KMS-11 (cell line): ENCODE data around the gene ASIC3.

Experiments
- H2AFZ ChIP-seq: fragments of 200-600 bp; sonication (generic); 2 replicates; pipeline ENCODE4 v1.6.1; 2016; ENCODE audit warnings: antibody characterized with exemption, mixed run types, low read depth
- H3K27ac ChIP-seq: fragments of 200-600 bp; sonication (generic); 2 replicates; pipeline ENCODE4 v1.6.1; 2016; ENCODE audit warnings: mild to moderate bottlenecking, mixed run types
- H3K27me3 ChIP-seq: fragments of 200-600 bp; sonication (generic); 2 replicates; pipeline ENCODE4 v1.6.1; 2017; ENCODE audit warnings: mild to moderate bottlenecking, low read depth, mixed run types, moderate library complexity; ENCODE audit not compliant: insufficient read depth
- H3K36me3 ChIP-seq: fragments of 200-600 bp; sonication (generic); 2 replicates; pipeline ENCODE4 v1.6.1; 2017; ENCODE audit warnings: mild to moderate bottlenecking, mixed run types; ENCODE audit not compliant: insufficient read depth
- H3K4me1 ChIP-seq: fragments of 200-600 bp; sonication (generic); 2 replicates; pipeline ENCODE4 v1.6.1; 2016; ENCODE audit warnings: mild to moderate bottlenecking, low read depth, mixed run types; ENCODE audit not compliant: poor library complexity, severe bottlenecking
- H3K4me2 ChIP-seq: fragments of 200-600 bp; sonication (generic); 2 replicates; pipeline ENCODE4 v1.7.0; 2016; ENCODE audit warnings: mild to moderate bottlenecking, mixed run types
- H3K4me3 ChIP-seq: fragments of 200-600 bp; sonication (generic); IDR thresholded peaks from 2 replicates; pipeline ENCODE4 v1.6.1; 2017; ENCODE audit warnings: low read depth, low read length, mixed read lengths; ENCODE audit not compliant: insufficient read depth
- H3K79me2 ChIP-seq: fragments of 200-600 bp; sonication (generic); 2 replicates; pipeline ENCODE4 v1.6.1; 2016; ENCODE audit warnings: low read depth, mixed run types; ENCODE audit not compliant: insufficient read depth
- H3K9ac ChIP-seq: fragments of 200-600 bp; sonication (generic); 2 replicates; pipeline ENCODE4 v1.6.1; 2016; ENCODE audit warnings: mild to moderate bottlenecking, mixed run types
- H4K20me1 ChIP-seq: fragments of 200-600 bp; sonication (generic); 2 replicates; pipeline ENCODE4 v1.6.1; 2016; ENCODE audit warnings: mild to moderate bottlenecking, mixed run types; ENCODE audit not compliant: insufficient read depth
- TF ChIP-seq, protein P1 (sequence below): fragments of 200-600 bp; sonication (generic); conservative IDR thresholded peaks from 2 replicates; pipeline ENCODE4 v1.6.1; 2017; ENCODE audit warnings: low read depth, mild to moderate bottlenecking, antibody characterized with exemption, low read length, moderate library complexity, mixed read lengths

Gene ASIC3

DNA sequence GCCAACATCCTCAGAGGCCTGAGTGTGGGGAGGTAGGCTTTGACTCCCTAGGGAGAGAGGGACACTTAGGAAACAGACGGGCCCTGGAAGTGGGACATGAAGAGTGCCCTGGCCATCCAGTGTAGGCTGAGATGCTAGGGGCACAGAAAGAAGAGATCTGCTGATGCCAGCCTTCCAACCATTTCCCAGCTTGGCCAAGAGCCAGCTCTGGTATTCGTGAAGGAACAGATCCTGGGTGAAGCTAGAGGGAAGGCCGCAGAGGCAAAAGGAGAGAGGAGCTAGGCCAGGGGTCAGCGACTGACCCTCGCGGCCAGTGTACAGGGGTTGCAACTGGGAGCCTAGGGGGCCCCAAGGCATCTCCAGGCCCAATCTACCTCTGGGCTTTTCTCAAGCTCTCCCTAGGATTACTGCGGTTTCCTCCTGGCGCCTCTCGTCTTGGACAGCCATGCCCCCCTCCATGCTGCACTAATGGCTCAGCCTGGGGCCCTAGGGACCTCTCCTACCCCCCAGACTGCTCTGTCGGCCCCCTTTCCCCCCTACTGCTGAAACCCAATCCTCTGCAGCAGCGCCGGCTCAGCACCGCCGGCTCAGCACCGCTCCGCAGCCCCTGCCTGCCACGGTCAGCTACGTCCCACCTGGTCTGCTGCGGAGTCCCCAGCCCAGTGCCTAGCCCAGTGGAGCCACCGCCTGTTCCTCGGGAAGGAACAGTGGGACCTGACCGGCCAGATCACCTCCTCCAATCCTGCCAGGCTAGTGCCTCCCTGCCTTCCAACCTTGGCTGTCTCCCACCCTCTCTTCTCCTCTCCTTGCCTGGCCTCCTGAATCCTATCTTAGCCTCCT, at the start of gene ASIC3:
ASIC3 (plus strand) TSS at position 556 of the 840 bp plus-strand sequence. CDS start 355 bp downstream, outside the sequence.
- no peak within 1 kb of the TSS for H3K4me2 ChIP-seq
- no peak within 1 kb of the TSS for H3K27ac ChIP-seq
- H3K4me3 ChIP-seq = no peak within 1 kb of the TSS

DNA sequence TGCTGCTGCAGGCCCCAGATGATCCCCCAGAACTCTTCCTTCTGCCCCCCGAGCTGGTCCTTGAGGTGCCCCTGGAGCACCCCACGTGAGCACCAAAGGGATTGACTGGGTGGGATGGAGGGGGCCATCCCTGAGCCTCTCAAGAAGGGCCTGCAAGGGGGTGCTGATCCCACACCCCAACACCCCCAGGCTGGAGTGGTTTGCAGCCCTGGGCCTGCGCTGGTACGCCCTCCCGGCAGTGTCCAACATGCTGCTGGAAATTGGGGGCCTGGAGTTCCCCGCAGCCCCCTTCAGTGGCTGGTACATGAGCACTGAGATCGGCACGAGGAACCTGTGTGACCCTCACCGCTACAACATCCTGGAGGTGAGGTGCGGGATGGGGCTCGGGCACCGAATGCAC, 49.3 kb upstream of the ASIC3 start:
- TF ChIP-seq, protein P1, sequence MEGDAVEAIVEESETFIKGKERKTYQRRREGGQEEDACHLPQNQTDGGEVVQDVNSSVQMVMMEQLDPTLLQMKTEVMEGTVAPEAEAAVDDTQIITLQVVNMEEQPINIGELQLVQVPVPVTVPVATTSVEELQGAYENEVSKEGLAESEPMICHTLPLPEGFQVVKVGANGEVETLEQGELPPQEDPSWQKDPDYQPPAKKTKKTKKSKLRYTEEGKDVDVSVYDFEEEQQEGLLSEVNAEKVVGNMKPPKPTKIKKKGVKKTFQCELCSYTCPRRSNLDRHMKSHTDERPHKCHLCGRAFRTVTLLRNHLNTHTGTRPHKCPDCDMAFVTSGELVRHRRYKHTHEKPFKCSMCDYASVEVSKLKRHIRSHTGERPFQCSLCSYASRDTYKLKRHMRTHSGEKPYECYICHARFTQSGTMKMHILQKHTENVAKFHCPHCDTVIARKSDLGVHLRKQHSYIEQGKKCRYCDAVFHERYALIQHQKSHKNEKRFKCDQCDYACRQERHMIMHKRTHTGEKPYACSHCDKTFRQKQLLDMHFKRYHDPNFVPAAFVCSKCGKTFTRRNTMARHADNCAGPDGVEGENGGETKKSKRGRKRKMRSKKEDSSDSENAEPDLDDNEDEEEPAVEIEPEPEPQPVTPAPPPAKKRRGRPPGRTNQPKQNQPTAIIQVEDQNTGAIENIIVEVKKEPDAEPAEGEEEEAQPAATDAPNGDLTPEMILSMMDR = no peak
- Histone ChIP-seq H3K27ac (no peak overlapping the region), H2AFZ (no peak overlapping the region), H3K27me3 (peaks cover 7% of the 10 kb centered on the region; the same call in 1 of the 2 replicates), H3K4me2 (no peak overlapping the region), H3K9ac (no peak overlapping the region), H3K36me3 (no peaks in the 10 kb centered on the region), H3K4me3 (no peak overlapping the region), H3K4me1 (no peaks in the 10 kb centered on the region), H3K79me2 (no peaks in the 10 kb centered on the region), H4K20me1 (no peaks in the 10 kb centered on the region)

More for the DNA sequence above, at the start of gene ASIC3:
- H3K27me3 ChIP-seq = peaks cover 13% of the 10 kb centered on the region; the same call in 1 of the 2 replicates
- TF ChIP-seq, protein P1 = no peak
- no peaks in the 10 kb centered on the region for H3K36me3 ChIP-seq
- H3K9ac ChIP-seq = no peak within 1 kb of the TSS
- H2AFZ ChIP-seq = no peak within 1 kb of the TSS
- no peaks in the 10 kb centered on the region for H4K20me1 ChIP-seq
- H3K79me2 ChIP-seq = no peaks in the 10 kb centered on the region
- H3K4me1 ChIP-seq = no peaks in the 10 kb centered on the region

GRCh38 chr7:150999497-151000230, 48.7 kb upstream of the ASIC3 start:
- no peak overlapping the region for H3K4me2 ChIP-seq
- no peaks in the 10 kb centered on the region for H3K79me2 ChIP-seq
- no peaks in the 10 kb centered on the region for H4K20me1 ChIP-seq
- H2AFZ ChIP-seq = no peak overlapping the region
- H3K4me1 ChIP-seq = no peaks in the 10 kb centered on the region
- peaks cover 7% of the 10 kb centered on the region; the same call in 1 of the 2 replicates for H3K27me3 ChIP-seq
- no peak overlapping the region for H3K9ac ChIP-seq
- TF ChIP-seq, protein P1 = no peak
- no peak overlapping the region for H3K27ac ChIP-seq
- no peak overlapping the region for H3K4me3 ChIP-seq
- H3K36me3 ChIP-seq = no peaks in the 10 kb centered on the region

- Histone ChIP-seq H2AFZ (no peak overlapping the region), H3K4me2 (no peak overlapping the region), H3K4me3 (no peak overlapping the region), H3K27ac (no peak overlapping the region), H3K27me3 (peaks cover 7% of the 10 kb centered on the region; the same call in 1 of the 2 replicates), H3K79me2 (no peaks in the 10 kb centered on the region), H3K4me1 (no peaks in the 10 kb centered on the region), H3K36me3 (no peaks in the 10 kb centered on the region), H3K9ac (no peak overlapping the region), H4K20me1 (no peaks in the 10 kb centered on the region)
- TF ChIP-seq, protein P1 = no peak
These were observed 47.3 kb upstream of the ASIC3 start for GRCh38 chr7:151000897-151001495.
